HG03095 (cell line): ENCODE results near the gene AP5M1.
A peak's percentile ranks its signal among the peaks of the same experiment; 100 is the strongest.
"Not testable (repeated sequence)": the region's sequence is repeated elsewhere in the genome, so short reads cannot be mapped to it uniquely, and the experiment has no call there.

ENCODE experiments used
- ATAC-seq: cut with Tn5 transposase; IDR thresholded peaks from one replicate; pipeline ENCODE4 v1.9.1; 2021; ENCODE audit warnings: moderate library complexity; ENCODE audit not compliant: unreplicated experiment

Gene AP5M1

DNA sequence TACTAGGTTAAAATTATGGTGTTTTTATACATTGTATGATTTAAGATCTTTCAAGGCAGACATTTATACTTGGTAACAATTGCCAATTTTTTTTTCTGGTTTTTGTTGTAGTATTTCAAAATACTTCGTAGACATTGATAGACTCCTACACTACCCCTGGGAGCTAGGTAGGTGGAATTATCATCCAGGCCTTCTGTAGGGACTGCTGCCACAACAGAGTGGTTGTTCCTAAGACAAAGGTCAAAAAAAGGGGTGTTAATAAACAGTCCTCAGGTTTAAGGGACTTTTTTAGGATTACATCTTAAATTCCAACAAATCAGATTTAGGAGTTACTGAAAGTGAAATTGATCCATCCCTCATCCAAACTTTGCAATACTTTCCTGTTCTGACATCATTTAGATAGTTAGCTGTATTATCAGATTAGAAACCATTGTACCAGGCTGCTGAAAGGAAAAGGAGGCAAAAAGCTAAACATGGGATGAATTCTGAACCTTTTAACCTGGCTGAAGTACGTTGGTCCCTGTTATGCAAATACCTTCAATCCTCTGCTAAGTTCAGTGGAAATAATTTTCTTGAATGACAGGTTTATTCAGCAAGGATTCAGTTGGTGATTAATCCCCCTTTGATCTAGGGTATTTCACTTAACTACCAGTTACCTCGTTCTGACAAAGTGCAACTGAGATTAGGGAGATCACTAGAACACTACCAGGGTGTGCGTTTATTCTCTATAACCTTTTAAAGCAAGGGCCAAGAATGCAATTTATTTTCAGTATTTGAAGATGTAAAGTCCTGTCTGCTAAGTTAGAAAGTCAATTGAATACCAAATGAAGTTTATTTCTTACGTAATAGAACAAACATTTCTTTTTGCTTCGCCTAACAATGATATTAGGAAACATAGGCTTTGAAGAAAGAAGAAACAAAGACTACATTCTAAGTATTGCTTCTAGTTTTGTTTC lies 23.2 kb downstream of the AP5M1 start:
- no peak for ATAC-seq

DNA sequence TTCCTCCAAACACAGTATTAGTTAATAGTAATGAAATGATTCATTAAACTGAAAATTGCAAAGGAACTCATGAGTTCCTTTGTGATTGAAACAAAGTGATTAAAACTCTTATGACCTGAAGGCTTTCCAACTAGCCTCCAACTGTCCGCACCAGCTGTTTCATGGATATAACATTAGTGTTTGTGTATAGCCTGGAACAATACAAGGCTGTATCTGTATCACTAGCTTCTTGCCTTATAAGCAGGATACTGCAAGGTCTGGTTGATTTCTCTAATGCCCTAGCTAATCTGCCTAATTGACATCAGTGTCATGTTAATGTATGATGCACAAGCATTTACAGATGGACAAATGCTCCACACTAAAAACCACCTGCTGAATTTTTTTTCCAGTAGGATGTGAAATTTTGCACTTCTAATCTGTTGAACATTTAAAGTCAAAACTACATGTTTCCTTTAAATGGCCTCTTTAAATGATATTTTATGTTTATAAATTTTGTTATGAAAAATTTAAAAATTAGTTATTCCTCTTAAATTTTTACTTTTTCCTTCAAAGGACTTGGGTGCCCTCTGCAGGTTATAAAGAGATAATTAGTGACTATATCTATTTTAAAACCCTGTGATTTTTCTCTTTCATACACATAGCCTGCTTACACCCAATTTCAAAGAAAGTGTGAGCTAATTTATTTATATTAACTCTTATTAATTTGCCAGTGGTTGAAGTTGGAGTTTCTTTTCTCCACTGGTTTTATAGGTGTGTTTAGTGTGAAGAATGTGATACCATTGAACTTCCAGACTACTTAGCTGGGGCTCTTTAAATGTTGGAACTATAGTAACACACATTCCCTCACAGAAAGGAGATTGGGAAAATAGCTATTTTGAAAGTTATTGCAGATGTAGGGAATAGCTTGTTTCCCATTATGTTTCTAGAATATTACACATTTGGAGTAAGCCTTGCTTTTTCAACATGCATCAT lies 25.4 kb downstream of the AP5M1 start:
- ATAC-seq, result no peak

- no peak for ATAC-seq
These were observed 26.5 kb downstream of the AP5M1 start for GRCh38 chr14:57295239-57295638.

- ATAC-seq, result no peak
These were observed 29.1 kb downstream of the AP5M1 start for GRCh38 chr14:57297852-57298251.

GRCh38 chr14:57299511-57299910 lies 30.7 kb downstream of the AP5M1 start:
- ATAC-seq, result no peak

- ATAC-seq, result no peak
These were observed 34.1 kb downstream of the AP5M1 start for GRCh38 chr14:57302883-57303282.

DNA sequence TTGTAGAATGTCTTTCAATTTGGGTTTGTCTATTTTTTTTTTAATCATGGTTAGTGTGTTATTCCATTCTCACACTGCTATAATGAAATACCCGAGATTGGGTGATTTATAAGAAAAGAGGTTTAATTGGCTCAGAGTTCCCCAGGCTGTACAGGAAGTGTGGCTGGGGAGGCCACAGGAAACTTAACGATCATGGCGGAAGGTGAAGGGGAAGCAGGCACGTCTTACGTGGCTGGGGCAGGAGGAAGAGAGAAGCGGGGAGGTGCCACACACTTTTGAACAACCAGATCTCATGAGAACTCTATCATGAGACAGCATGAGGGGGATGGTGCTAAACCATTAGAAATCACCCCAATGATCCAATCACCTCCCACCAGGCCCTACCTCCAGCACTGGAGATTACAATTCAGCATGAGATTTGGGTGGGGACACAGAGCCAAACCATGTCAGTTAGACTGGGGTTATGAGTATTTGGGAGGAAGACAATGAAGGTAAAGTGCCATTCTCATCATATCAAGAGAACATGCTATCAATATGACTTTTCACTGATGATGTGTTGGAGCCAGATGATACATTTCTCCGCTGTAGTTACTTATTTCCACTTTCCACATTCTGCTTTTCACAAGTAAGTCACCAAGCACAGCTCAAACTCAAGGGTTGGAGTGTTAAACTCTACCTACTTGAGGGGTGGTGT lies 45.8 kb downstream of the AP5M1 start:
- no peak for ATAC-seq

- ATAC-seq, result peak; percentile 81
These were observed 48.6 kb downstream of the AP5M1 start for GRCh38 chr14:57317248-57317833.

GRCh38 chr14:57319636-57320192 lies 50.9 kb downstream of the AP5M1 start:
- no peak for ATAC-seq

- no peak for ATAC-seq
These were observed 55.0 kb downstream of the AP5M1 start for GRCh38 chr14:57323721-57324120.

- peak; percentile 94 for ATAC-seq
These were observed 57.5 kb downstream of the AP5M1 start for GRCh38 chr14:57326253-57326652.

DNA sequence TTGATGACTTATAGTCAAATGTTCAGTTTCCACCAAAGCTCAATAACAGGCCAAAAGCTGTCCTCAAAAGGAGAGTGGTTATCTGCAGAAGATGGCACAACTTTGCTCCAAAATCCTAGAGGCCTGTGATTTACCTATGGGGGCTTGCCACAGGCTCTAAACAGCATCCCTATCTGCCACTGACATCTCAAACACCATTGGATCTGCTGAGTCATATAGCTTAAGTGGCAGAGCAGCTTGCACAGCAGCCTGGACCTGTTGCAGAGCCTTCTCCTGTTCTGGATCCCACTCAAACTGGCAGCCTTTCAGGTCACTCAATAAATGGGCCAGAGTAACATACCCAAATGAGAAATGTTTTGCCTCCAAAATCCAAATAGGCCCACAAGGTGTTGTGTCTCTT lies 61.1 kb downstream of the AP5M1 start:
- no peak for ATAC-seq

- ATAC-seq, result not testable (repeated sequence)
These were observed 63.7 kb downstream of the AP5M1 start for GRCh38 chr14:57332475-57332874.

DNA sequence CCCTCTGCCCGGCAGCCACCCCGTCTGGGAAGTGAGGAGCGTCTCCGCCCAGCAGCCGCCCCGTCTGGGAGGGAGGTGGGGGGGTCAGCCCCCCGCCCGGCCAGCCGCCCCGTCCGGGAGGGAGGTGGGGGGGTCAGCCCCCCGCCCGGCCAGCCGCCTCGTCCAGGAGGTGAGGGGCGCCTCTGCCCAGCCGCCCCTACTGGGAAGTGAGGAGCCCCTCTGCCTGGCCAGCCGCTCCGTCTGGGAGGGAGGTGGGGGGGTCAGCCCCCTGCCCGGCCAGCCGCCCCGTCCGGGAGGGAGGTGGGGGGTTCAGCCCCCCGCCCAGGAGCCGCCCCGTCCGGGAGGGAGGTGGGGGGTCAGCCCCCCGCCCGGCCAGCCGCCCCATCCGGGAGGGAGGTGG lies 65.0 kb downstream of the AP5M1 start:
- not testable (repeated sequence) for ATAC-seq

GRCh38 chr14:57343545-57344297 lies 75.0 kb downstream of the AP5M1 start:
- not testable (repeated sequence) for ATAC-seq

GRCh38 chr14:57345106-57345505 lies 76.3 kb downstream of the AP5M1 start:
- no peak for ATAC-seq

- ATAC-seq, result no peak
These were observed 78.0 kb downstream of the AP5M1 start for GRCh38 chr14:57346741-57347140.
